K562 (cell line): ENCODE data around the gene BMAL2.

ENCODE experiments used
- CHD2 ChIP-seq: IDR thresholded peaks from 2 replicates; pipeline ENCODE4 v1.6.1; 2011; ENCODE audit warnings: low read depth, low read length
- L3MBTL2 ChIP-seq: fragments of 450-650 bp; IDR thresholded peaks from 2 replicates; pipeline ENCODE4 v1.6.1; 2016; ENCODE audit warnings: mild to moderate bottlenecking, moderate library complexity
- PKNOX1 ChIP-seq: fragments of 450-650 bp; IDR thresholded peaks from 2 replicates; pipeline ENCODE4 v1.6.1; 2016

GRCh38 chr12:27292718-27293117 is 39.9 kb upstream of the BMAL2 start:
- TF ChIP-seq PKNOX1 (no peak), L3MBTL2 (no peak), CHD2 (no peak)
